Psoas muscle (tissue), 8 donors: ENCODE results near the gene NLGN1. TPM values are rescaled to one million over a fixed set of nuclear protein-coding genes. Genes with fewer than 3 reads are reported as not detected.

Experiments
- ATAC-seq, 4 donors: fragments of 200-7000 bp; cut with Tn5 transposase; one replicate each; pipeline ENCODE4 v1.9.1; 2020; ENCODE audit warnings: moderate library complexity in 3 of 4, mild to moderate bottlenecking in 2 of 4
- DNase-seq, 2 donors: peaks; one replicate each; pipeline ENCODE4 v3.0.0-alpha.2; 2020
- H3K27ac ChIP-seq: fragments of 200-600 bp; one replicate; pipeline ENCODE4 v1.8.0; 2022
- H3K27me3 ChIP-seq, 3 donors: fragments of 200-600 bp in 1 of 3; one replicate each; pipeline versions ENCODE4 v1.6.1 to v1.8.0; 2013 to 2022; ENCODE audit warnings: low read length in 2 of 3, mild to moderate bottlenecking in 2 of 3, moderate library complexity in 1 of 3; ENCODE audit not compliant: insufficient read depth in 3 of 3
- H3K36me3 ChIP-seq, 2 donors: fragments of 200-600 bp in 1 of 2; one replicate each; pipeline versions ENCODE4 v1.6.1 to v1.8.0; 2013 to 2022; ENCODE audit warnings: low read depth in 1 of 2, mild to moderate bottlenecking in 1 of 2, moderate library complexity in 1 of 2; ENCODE audit not compliant: insufficient read depth in 1 of 2
- H3K4me1 ChIP-seq: fragments of 200-600 bp; one replicate; pipeline ENCODE4 v1.8.0; 2022
- H3K4me3 ChIP-seq: fragments of 200-600 bp; one replicate; pipeline ENCODE4 v1.8.0; 2022; ENCODE audit warnings: mild to moderate bottlenecking
- H3K9me3 ChIP-seq: fragments of 200-600 bp; one replicate; pipeline ENCODE4 v1.8.0; 2022
- CTCF ChIP-seq: fragments of 200-600 bp; IDR thresholded peaks from one replicate; pipeline ENCODE4 v1.8.0; 2022; ENCODE audit warnings: antibody characterized with exemption
- WGBS, 3 donors: extraction: QIAGEN DNeasy Blood & Tissue Kit; methylation state at CpG; one replicate each; pipeline versions ENCODE4 v1.1.6 to v1.1.7; 2013; 5-methylcytosine and 5-hydroxymethylcytosine counted together
- intact Hi-C, 2 donors: fragments of 100-400 bp; cut with DNase I; formaldehyde crosslinking; loops; one replicate each; pipeline versions ENCODE4 v1.11.0 to v1.14.2; 2022
- polyA plus RNA-seq, 3 donors: library from polyadenylated mRNA; stranded (reverse); fragments of 200-250 nt; gene quantifications; one replicate each; pipeline ENCODE4 v1.2.3, GENCODE V29; 2013
- total RNA-seq, 4 donors: library from RNA; stranded (reverse); fragmentation: NEBNext Ultra II Directional in 2 of 4; extraction: Animal tissue kit (Norgen Biotek cat#: 25700) in 2 of 4; gene quantifications; one replicate each; pipeline versions ENCODE4 v1.2.1 to v1.2.4, GENCODE V29; 2021 to 2023
- donor health status: healthy with polysubstance abuse.
- donor health status: DM: no; HTN: no; CAD: no; lungs with moderate emphysema.
- donor health status: Bipolar disorder and iron deficiency.
- donor health status: healthy.
- donor health status: DM: yes; HTN: yes; CAD: no.
- donor health status: DM: no; HTN: no; CAD: no.
- donor health status: DM: no; HTN: no; CAD: no.
- donor health status: DM: yes; HTN: yes; CAD: no.

Gene NLGN1
- total and polyA plus RNA-seq, 7 donors: 0.04 to 1.0 (median 0.54) TPM

GRCh38 chr3:174126990-174127758, 729.6 kb downstream of the NLGN1 start:
- DNase-seq (no peak), ATAC-seq (no peak)
- no peak overlapping the region for H3K27ac ChIP-seq
- H3K4me3 ChIP-seq: no peak overlapping the region
- WGBS, 3 donors: 72 to 84% (median 81%) methylated on average over 4 of the region's 4 CpGs
- H3K27me3 ChIP-seq: no peaks in the 10 kb centered on the region
- no peaks in the 10 kb centered on the region for H3K9me3 ChIP-seq
- H3K36me3 ChIP-seq: no peaks in the 10 kb centered on the region
- H3K4me1 ChIP-seq: no peaks in the 10 kb centered on the region
- intact Hi-C loops: no loop called here
- TF ChIP-seq CTCF: no peak

- H3K27me3 ChIP-seq: no peaks in the 10 kb centered on the region
- H3K4me1 ChIP-seq: no peaks in the 10 kb centered on the region
- H3K36me3 ChIP-seq: no peaks in the 10 kb centered on the region
- 63 to 95% (median 91%) methylated on average over 1 of the region's 1 CpG for WGBS, 3 donors
- ATAC-seq: no peak
- no peak for TF ChIP-seq CTCF
- no peak overlapping the region for H3K4me3 ChIP-seq
- DNase-seq: no peak
- H3K9me3 ChIP-seq: no peaks in the 10 kb centered on the region
- no peak overlapping the region for H3K27ac ChIP-seq
- intact Hi-C loops: no loop called here
Measured at GRCh38 chr3:174132006-174132405, 734.5 kb downstream of the NLGN1 start.

GRCh38 chr3:174132421-174133042, 735.0 kb downstream of the NLGN1 start:
- no peak for TF ChIP-seq CTCF
- no peak for ATAC-seq

GRCh38 chr3:174146008-174146407, 748.5 kb downstream of the NLGN1 start:
- intact Hi-C loops: no loop called here
- H3K27me3 ChIP-seq: no peaks in the 10 kb centered on the region
- H3K36me3 ChIP-seq: no peaks in the 10 kb centered on the region
- H3K4me3 ChIP-seq: no peak overlapping the region
- ATAC-seq (no peak), DNase-seq (no peak)
- no peak for TF ChIP-seq CTCF
- no peaks in the 10 kb centered on the region for H3K4me1 ChIP-seq
- WGBS, 3 donors: 82 to 91% (median 90%) methylated on average over 1 of the region's 1 CpG
- H3K9me3 ChIP-seq: no peaks in the 10 kb centered on the region
- H3K27ac ChIP-seq: no peak overlapping the region

More at GRCh38 chr3:174132421-174133042, 735.0 kb downstream of the NLGN1 start:
- 78 to 79% (median 79%) methylated on average over 5 of the region's 5 CpGs for WGBS, 3 donors
- Histone ChIP-seq H3K27me3 (no peaks in the 10 kb centered on the region), H3K4me1 (no peaks in the 10 kb centered on the region), H3K36me3 (no peaks in the 10 kb centered on the region), H3K27ac (no peak overlapping the region), H3K4me3 (no peak overlapping the region), H3K9me3 (no peaks in the 10 kb centered on the region)
- intact Hi-C loops: no loop called here
- no peak for DNase-seq
